Ectodermal cell (in vitro differentiated cells): Measurements from ENCODE around the gene CFAP58.

Experiments used
- H3K27ac ChIP-seq: 2 replicates; pipeline ENCODE4 v1.7.0; 2013; ENCODE audit warnings: mild to moderate bottlenecking, low read depth, low read length; ENCODE audit not compliant: insufficient read depth, poor library complexity, severe bottlenecking
- H3K27me3 ChIP-seq: 2 replicates; pipeline ENCODE4 v1.7.0; 2013; ENCODE audit warnings: mild to moderate bottlenecking, low read length; ENCODE audit not compliant: insufficient read depth, control insufficient read depth, poor library complexity, severe bottlenecking
- H3K36me3 ChIP-seq: one replicate; pipeline ENCODE4 v1.7.0; 2013; ENCODE audit warnings: low read length; ENCODE audit not compliant: control insufficient read depth, insufficient read depth
- H3K4me1 ChIP-seq: one replicate; pipeline ENCODE4 v1.7.0; 2013; ENCODE audit warnings: low read length; ENCODE audit not compliant: control insufficient read depth, insufficient read depth
- H3K4me3 ChIP-seq: 2 replicates; pipeline ENCODE4 v1.7.0; 2013; ENCODE audit warnings: low read depth, low read length, control low read depth; ENCODE audit not compliant: insufficient read depth
- H3K9me3 ChIP-seq: 2 replicates; pipeline ENCODE4 v1.7.0; 2013; ENCODE audit warnings: mild to moderate bottlenecking, low read length, moderate library complexity; ENCODE audit not compliant: control insufficient read depth
- WGBS, 2 experiments: methylation state at CpG; one replicate each; pipeline ENCODE4 v1.1.7; 2013; ENCODE audit warnings: missing lambda C conversion rate in 2 of 2; 5-methylcytosine and 5-hydroxymethylcytosine counted together

The CFAP58 gene

DNA sequence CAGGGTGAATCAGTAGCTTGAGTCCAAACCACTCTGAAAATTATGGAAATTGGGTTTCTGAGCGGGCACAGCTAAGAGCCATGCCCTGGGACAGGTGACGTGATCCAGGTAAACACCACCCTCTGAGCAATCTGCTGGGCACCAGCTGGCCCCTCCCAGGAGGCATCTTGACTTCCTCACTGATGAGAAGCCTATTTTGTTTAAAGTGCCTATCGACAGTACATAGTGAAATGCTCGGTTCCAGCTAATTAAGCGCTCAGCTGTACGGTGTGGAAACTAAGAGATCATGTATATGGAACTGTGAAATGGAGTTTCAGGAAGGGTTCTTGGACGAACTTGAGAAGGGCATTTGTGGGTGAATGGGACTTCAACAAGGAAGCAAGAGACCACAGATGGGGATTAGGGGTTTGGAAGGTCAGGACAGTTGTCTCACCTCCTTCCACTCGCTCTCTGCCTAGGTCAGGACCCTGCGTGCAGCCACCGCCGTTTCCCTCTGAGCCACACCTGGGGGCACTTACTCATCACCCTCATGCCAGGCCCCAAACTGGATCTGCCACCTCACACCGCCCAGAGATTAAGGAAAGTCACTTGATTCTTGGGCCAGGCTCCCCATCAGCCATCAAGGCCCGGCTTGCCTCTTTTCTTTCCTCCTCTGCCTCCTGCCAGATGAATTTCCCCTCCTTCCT, 18.5 kb upstream of the CFAP58 start:
- Histone ChIP-seq H3K4me1 (peaks cover 29% of the 10 kb centered on the region), H3K27ac (no peak overlapping the region), H3K36me3 (no peaks in the 10 kb centered on the region), H3K27me3 (peaks cover 71% of the 10 kb centered on the region), H3K4me3 (no peak overlapping the region), H3K9me3 (no peaks in the 10 kb centered on the region)
- WGBS, 2 experiments: 93 to 94% methylated on average over 13 of the region's 13 CpGs

DNA sequence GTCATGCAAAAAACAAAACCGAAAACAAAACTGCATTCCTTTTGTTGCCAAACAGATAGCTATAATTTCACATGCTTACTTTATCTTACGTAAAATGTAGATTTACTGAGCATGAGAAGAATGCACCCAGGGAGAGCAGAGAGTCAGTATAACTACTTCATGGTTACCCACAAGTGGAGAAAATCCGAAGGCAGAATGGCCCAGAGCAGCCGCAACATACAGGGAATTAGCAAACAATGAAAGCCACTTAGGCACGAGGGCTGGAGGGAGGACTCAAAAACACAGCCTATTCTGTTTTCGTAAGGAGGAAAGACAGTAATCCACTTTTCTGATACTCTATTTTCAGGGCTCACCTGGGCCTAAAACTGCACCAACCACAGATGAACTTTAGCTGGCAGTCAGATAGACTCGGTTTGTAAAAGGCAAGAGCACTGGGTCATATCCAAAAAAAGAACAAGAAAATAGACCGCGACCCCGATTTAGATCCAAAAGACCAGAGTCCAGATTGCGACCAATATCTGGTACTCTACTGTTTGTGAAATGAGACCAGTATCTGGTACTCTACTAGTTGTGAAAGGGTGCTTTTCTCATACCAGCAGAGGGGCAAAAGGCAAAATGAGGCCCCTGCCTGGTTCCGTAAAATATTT, 16.7 kb upstream of the CFAP58 start:
- Histone ChIP-seq H3K4me1 (peaks cover 16% of the 10 kb centered on the region), H3K27me3 (peaks cover 60% of the 10 kb centered on the region), H3K9me3 (no peaks in the 10 kb centered on the region), H3K27ac (no peak overlapping the region), H3K36me3 (no peaks in the 10 kb centered on the region), H3K4me3 (peak overlapping the region; percentile 84)
- 11 to 16% methylated on average over 12 of the region's 12 CpGs for WGBS, 2 experiments

DNA sequence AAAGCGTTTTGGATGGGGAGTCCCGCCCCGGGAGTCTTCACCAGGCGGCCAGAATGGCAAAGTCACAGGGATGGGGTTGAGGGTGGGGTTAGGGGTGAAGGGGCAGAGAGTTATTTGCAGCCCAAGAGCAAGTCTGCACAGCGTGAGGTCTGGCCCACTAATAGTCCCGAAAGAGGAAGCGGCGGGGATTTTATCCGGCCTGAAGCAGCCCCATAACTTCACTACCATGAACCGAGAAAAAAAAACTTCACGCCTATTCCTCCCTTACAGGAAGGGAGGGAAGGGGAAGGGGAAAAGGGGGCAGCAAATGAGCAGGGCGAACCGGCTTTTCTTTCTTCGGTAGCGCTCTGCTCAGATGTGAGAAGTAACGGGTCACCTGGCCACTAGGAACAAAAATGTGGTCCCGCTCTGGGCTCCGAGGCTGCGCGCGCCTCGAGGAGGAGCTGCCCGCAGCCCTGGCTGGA, 16.1 kb upstream of the CFAP58 start:
- 1 to 2% methylated on average over 19 to 21 of the region's 23 CpGs for WGBS, 2 experiments
- H3K27me3 ChIP-seq: peaks cover 54% of the 10 kb centered on the region
- peak overlapping the region; percentile 84 for H3K4me3 ChIP-seq
- H3K27ac ChIP-seq: peak overlapping the region; percentile 56
- no peaks in the 10 kb centered on the region for H3K9me3 ChIP-seq
- H3K4me1 ChIP-seq: peaks cover 15% of the 10 kb centered on the region
- H3K36me3 ChIP-seq: no peaks in the 10 kb centered on the region

DNA sequence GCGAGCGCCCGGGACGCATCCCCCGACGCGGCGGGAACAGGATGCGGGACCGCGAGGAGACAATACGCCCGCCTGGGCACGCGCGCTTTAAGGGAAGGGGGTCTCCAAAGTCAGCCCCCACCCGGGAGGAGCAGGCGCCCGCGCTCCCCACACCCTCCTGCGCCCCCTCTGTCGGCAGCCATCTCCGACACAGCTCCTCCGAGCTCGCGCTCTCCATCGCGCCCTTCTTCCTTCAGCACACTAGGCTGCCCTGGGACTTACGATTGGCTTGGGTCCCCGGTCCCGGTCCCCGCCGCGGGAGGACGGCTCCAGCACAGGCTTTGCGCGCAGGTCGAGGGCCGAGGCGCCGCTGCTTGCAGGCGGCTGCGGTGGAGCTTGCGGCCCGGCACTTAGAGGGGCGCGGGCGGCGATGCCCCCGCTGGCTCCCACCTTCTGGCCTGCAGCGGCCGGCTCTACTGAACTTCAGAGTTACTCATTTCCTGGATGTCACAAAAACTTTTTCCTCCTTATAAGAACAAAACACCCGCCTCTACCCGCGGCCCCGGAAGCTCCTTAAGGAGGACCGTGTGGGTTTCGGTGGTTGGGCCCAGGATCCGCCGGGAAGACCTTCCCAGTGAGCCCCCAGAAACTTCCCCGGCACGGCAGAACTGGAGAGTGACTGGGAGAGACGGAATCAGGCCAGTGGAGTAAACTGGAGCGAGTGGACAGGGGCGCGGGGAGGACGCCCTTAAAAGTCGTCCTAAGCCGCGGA, 15.5 kb upstream of the CFAP58 start, which contains the start of gene ITPRIP:
Gene ITPRIP (minus strand): TSS at position 481 of the 751 bp plus-strand sequence. CDS start 22,414 bp downstream, outside the sequence.
- Histone ChIP-seq H3K4me1 (peaks cover 12% of the 10 kb centered on the region), H3K36me3 (no peaks in the 10 kb centered on the region), H3K9me3 (no peaks in the 10 kb centered on the region), H3K27ac (peak within 1 kb of the TSS; percentile 56), H3K4me3 (peak within 1 kb of the TSS; percentile 84), H3K27me3 (peaks cover 48% of the 10 kb centered on the region)
- 0% methylated on average over 70 of the region's 70 CpGs for WGBS, 2 experiments

DNA sequence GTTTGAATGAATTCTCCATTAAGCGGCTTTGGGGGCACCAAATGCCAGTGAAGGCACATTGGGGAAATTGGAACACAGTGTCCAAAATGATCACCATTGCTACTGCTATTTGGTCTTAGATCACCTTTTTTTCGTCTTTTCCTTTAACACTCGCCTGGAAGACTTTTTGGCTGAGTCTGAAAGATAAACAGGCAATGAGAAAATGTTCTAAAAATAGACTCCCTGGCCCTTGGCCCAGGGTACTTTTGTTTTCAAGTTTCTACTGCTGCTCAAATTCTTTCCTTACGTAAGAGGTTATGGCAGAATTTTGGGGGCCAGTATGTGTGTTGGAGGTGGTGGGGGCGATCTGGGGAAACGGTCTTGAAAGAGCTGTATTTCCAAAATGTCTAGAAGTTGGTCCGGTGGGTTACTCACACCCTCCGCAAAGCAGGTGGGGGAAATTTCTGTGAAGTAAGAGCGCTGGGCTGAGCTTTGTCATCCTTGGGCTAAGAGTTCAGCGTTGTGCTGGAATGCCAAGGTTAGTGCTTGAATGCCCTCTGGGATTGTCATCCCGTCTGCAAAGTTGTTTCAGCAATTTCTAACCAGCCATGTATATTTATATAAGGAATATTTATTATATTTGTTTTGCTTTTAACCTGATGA, 14.0 kb upstream of the CFAP58 start:
- Histone ChIP-seq H3K36me3 (no peaks in the 10 kb centered on the region), H3K4me3 (peak overlapping the region; percentile 84), H3K27me3 (peaks cover 46% of the 10 kb centered on the region), H3K4me1 (peaks cover 3% of the 10 kb centered on the region), H3K9me3 (no peaks in the 10 kb centered on the region), H3K27ac (no peak overlapping the region)
- 77 to 83% methylated on average over 10 to 11 of the region's 11 CpGs for WGBS, 2 experiments

DNA sequence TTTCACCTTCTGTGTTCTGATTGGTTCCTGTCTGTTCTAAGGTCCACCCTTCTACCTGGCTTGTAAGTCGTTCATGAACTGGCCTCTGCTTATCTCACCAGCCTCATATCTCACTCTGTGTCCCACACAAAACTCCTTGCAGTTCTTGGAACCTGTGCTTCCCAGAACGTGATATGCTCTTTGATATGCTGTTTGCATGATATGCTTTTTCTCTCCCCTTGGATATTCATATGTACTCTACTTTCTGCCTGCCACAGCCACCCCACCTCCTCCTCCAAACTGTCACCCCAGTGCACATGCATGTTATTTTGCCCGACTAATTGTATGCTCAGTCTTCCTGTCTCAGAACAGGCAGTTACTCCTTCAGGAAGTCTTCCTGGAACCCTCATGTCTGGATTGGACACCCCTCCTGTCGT, 13.5 kb upstream of the CFAP58 start:
- peaks cover 41% of the 10 kb centered on the region for H3K27me3 ChIP-seq
- WGBS, 2 experiments: 77 to 78% methylated on average over 4 of the region's 4 CpGs

DNA sequence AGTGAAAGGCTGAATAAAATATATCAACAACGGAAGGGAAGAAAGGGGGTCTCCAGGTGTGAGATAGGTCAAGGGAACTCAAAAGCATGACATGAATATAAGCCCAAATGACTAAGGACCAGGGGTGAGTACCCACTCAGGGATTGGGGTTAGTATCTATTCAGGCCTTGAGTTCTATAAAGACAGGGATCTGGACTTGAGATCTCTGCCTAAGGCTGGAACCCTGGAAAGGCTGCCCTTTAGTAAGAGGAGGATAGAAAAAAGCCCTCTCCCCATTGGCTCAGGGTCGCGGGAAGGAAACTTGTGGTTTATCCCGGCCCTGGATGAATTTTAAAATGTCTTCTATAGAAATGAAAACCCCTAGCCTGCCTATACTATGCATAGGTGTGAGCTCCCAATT, 13.0 kb upstream of the CFAP58 start:
- Histone ChIP-seq H3K4me3 (no peak overlapping the region), H3K27ac (no peak overlapping the region), H3K36me3 (no peaks in the 10 kb centered on the region), H3K27me3 (peaks cover 38% of the 10 kb centered on the region), H3K9me3 (no peaks in the 10 kb centered on the region), H3K4me1 (peaks cover 3% of the 10 kb centered on the region)
- 78 to 94% methylated on average over 4 of the region's 4 CpGs for WGBS, 2 experiments

More for the DNA sequence above, 13.5 kb upstream of the CFAP58 start:
- no peaks in the 10 kb centered on the region for H3K9me3 ChIP-seq
- no peak overlapping the region for H3K27ac ChIP-seq
- H3K4me1 ChIP-seq: peaks cover 3% of the 10 kb centered on the region
- no peaks in the 10 kb centered on the region for H3K36me3 ChIP-seq
- no peak overlapping the region for H3K4me3 ChIP-seq

DNA sequence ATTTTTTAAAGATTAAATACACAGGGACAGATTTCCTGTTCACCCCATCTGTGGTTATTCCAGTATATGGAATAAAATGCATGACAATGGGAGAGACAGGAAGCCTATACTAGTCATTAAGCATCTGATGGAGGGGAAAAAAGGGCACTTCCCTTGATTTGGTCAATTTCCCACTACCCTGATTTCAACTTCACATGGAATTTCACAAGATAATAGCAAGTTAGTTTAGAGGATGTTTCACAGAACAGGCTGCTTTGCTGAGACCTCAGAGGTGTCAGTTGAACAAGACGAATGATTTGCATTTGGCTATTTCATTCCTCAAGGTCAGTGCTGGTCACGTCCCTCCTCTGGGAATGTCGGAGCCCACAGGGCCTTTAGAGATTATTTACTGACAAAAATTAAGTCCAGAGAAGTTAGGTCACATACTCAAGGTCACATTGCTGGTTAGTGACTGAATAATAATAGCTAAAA, 10.7 kb upstream of the CFAP58 start:
- H3K27me3 ChIP-seq: peaks cover 23% of the 10 kb centered on the region
- H3K36me3 ChIP-seq: no peaks in the 10 kb centered on the region
- no peak overlapping the region for H3K27ac ChIP-seq
- H3K4me1 ChIP-seq: no peaks in the 10 kb centered on the region
- H3K9me3 ChIP-seq: no peaks in the 10 kb centered on the region
- 66% methylated on average over 3 of the region's 3 CpGs for WGBS, 2 experiments
- no peak overlapping the region for H3K4me3 ChIP-seq

DNA sequence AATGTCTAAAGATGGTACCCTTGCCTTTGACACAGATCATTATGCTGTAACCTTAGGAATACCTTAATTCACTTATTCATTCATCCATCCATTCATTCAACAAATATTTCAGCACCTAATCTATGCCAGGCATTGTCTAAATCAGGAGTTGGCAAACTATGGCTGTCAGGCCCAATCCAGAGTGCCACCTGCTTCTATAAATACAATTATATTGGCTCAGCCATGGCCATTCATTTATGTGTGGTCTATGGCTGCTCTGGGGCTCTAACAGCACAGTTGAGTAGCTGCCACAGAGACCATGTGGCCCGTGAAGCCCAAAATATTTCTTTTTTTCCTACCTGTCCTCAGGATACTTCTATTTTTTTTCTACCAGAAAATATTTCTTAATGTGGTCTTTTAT, 9.4 kb upstream of the CFAP58 start:
- Histone ChIP-seq H3K4me1 (no peaks in the 10 kb centered on the region), H3K27me3 (peaks cover 16% of the 10 kb centered on the region), H3K36me3 (no peaks in the 10 kb centered on the region), H3K4me3 (no peak overlapping the region), H3K9me3 (no peaks in the 10 kb centered on the region), H3K27ac (no peak overlapping the region)
- 80 to 100% methylated on average over 1 of the region's 1 CpG for WGBS, 2 experiments
